A673 (cell line): ENCODE results near the gene ANAPC15.
"Not testable (repeated sequence)": the region's sequence is repeated elsewhere in the genome, so short reads cannot be mapped to it uniquely, and the experiment has no call there.

Source experiments
- CTCF ChIP-seq: fragments of 300-800, 200-600 bp; sonication (generic); conservative IDR thresholded peaks from 2 replicates; pipeline ENCODE4 v1.5.1; 2017; ENCODE audit warnings: low read depth, mild to moderate bottlenecking, antibody characterized with exemption, low read length, moderate library complexity, mixed read lengths
- EZH2 ChIP-seq: fragments of 200-600 bp; sonication (generic); IDR thresholded peaks from 2 replicates; pipeline ENCODE4 v1.6.1; 2017; ENCODE audit warnings: borderline replicate concordance, low read depth, mild to moderate bottlenecking, mixed read lengths, antibody characterized with exemption, low read length; ENCODE audit not compliant: poor library complexity, severe bottlenecking

- TF ChIP-seq CTCF, EZH2: not testable (repeated sequence)
These were observed 30.0 kb upstream of the ANAPC15 start for GRCh38 chr11:72142543-72142942.
